ENCODE results near the gene PSMB7.

PSMB7 gene

GRCh38 chr9:124361128-124361527, 54.1 kb downstream of the PSMB7 start (continued):
- no peak for TF ChIP-seq EGR2 (tag by site-specific recombination; IDR thresholded peaks at IDR 0.05; ENCODE audit: low read depth)
- no peak for TF ChIP-seq ZNF488 (tag by site-specific recombination; IDR thresholded peaks at IDR 0.05)

GRCh38 chr9:124359855-124360678, 55.2 kb downstream of the PSMB7 start:
- no peaks in the 10 kb centered on the region for H3K9me3 ChIP-seq (ENCODE audit: control insufficient read depth, insufficient read depth, low read depth, low read length)
- no peak overlapping the region for H3K4me3 ChIP-seq (ENCODE audit: low read depth, low read length)
- TF ChIP-seq ELK4 (IDR thresholded peaks at IDR 0.05; ENCODE audit: borderline replicate concordance, low read depth, low read length) (no peak), KLF1 (tag by site-specific recombination; IDR thresholded peaks at IDR 0.05) (no peak), ZNF394 (tag by site-specific recombination; IDR thresholded peaks at IDR 0.05; ENCODE audit: borderline replicate concordance) (no peak), ZNF529 (tag by site-specific recombination; IDR thresholded peaks at IDR 0.05; ENCODE audit: insufficient replicate concordance) (no peak), KLF10 (tag by site-specific recombination; IDR thresholded peaks at IDR 0.05) (no peak), ZNF626 (tag by site-specific recombination; IDR thresholded peaks at IDR 0.05) (no peak), ZNF621 (tag by site-specific recombination; IDR thresholded peaks at IDR 0.05) (no peak), ZFP3 (tag by site-specific recombination; IDR thresholded peaks at IDR 0.05; ENCODE audit: low read depth) (no peak), ZNF404 (tag by site-specific recombination; IDR thresholded peaks at IDR 0.05) (no peak), ZIC2 (tag by site-specific recombination; IDR thresholded peaks at IDR 0.05) (no peak), ZNF558 (tag by site-specific recombination; IDR thresholded peaks at IDR 0.05) (no peak), PRDM1 (tag by site-specific recombination; IDR thresholded peaks at IDR 0.05) (no peak), ZSCAN23 (tag by site-specific recombination; IDR thresholded peaks at IDR 0.05) (no peak), ZNF513 (tag by site-specific recombination; IDR thresholded peaks at IDR 0.05) (no peak), ZNF549 (tag by site-specific recombination; IDR thresholded peaks at IDR 0.05) (no peak), ZNF174 (tag by site-specific recombination; IDR thresholded peaks at IDR 0.05) (no peak), ZNF473 (tag by site-specific recombination; IDR thresholded peaks at IDR 0.05) (no peak), ZNF211 (tag by site-specific recombination; IDR thresholded peaks at IDR 0.05; ENCODE audit: low read depth) (no peak)
- H3K27ac ChIP-seq (ENCODE audit: extremely low read depth, low read depth, low read length): no peak overlapping the region
- peaks cover 0 to 21% of the 10 kb centered on the region in 2 experiments; a peak in 1 of 3 replicates for H3K36me3 ChIP-seq (ENCODE audit: control insufficient read depth in 2 of 2, insufficient read depth in 1 of 2, low read length in 2 of 2)
- no peaks in the 10 kb centered on the region for H3K4me1 ChIP-seq (ENCODE audit: control insufficient read depth, insufficient read depth, low read length)
- ChIA-PET CTCF (interaction anchor here (0.6 to 1.0 kb wide), 2 partner anchors 233 to 1410 kb away, joined by 3 read pairs; no protein-coding TSS in a partner anchor), POLR2A (no interaction called here)

GRCh38 chr9:124359426-124359825, 55.8 kb downstream of the PSMB7 start:
- Histone ChIP-seq H3K36me3 (ENCODE audit: control insufficient read depth in 2 of 2, insufficient read depth in 1 of 2, low read length in 2 of 2) (peaks cover 0 to 28% of the 10 kb centered on the region in 2 experiments; a peak in 1 of 3 replicates), H3K4me1 (ENCODE audit: control insufficient read depth, insufficient read depth, low read length) (no peaks in the 10 kb centered on the region), H3K9me3 (ENCODE audit: control insufficient read depth, insufficient read depth, low read depth, low read length) (no peaks in the 10 kb centered on the region), H3K27ac (ENCODE audit: extremely low read depth, low read depth, low read length) (no peak overlapping the region), H3K4me3 (ENCODE audit: low read depth, low read length) (no peak overlapping the region)
- POLR2A ChIA-PET: no interaction called here
- CTCF ChIA-PET: interaction anchor here (0.6 to 1.0 kb wide), 2 partner anchors 232 to 1411 kb away, joined by 3 read pairs; no protein-coding TSS in a partner anchor
- TF ChIP-seq ZNF324 (tag by site-specific recombination; IDR thresholded peaks at IDR 0.05) (no peak), ZSCAN30 (tag by site-specific recombination; IDR thresholded peaks at IDR 0.05) (no peak), ZNF394 (tag by site-specific recombination; IDR thresholded peaks at IDR 0.05; ENCODE audit: borderline replicate concordance) (no peak), ZNF19 (tag by site-specific recombination; IDR thresholded peaks at IDR 0.05; ENCODE audit: low read depth) (no peak), HOXA7 (CRISPR knock-in tag; IDR thresholded peaks at IDR 0.05; ENCODE audit: borderline replicate concordance) (no peak), ZNF510 (tag by site-specific recombination; IDR thresholded peaks at IDR 0.05; ENCODE audit: insufficient replicate concordance) (no peak), ZXDB (tag by site-specific recombination; IDR thresholded peaks at IDR 0.05) (no peak), ZNF280D (tag by site-specific recombination; IDR thresholded peaks at IDR 0.05) (no peak)

All from HEK293 (cell line).